ENCODE measurements around the gene H1-8.

The H1-8 gene

GRCh38 chr3:129563850-129564535 lies 21.0 kb downstream of the H1-8 start:
- no peaks in the 10 kb centered on the region for H3K4me1 ChIP-seq (ENCODE audit: control insufficient read depth, insufficient read depth, low read length)
- H3K36me3 ChIP-seq (ENCODE audit: control insufficient read depth in 2 of 2, insufficient read depth in 1 of 2, low read length in 2 of 2), result peaks cover 0 to 38% of the 10 kb centered on the region in 2 experiments; a peak in 2 of 3 replicates
- ChIA-PET CTCF (interaction anchor here (0.8 kb wide), 1 partner anchor 428 kb away, joined by 4 read pairs; no protein-coding TSS in a partner anchor), POLR2A (no interaction called here)
- no peak overlapping the region for H3K4me3 ChIP-seq (ENCODE audit: low read depth, low read length)
- TF ChIP-seq GFI1B (tag by site-specific recombination; IDR thresholded peaks at IDR 0.05) (no peak), ZNF610 (tag by site-specific recombination; IDR thresholded peaks at IDR 0.05; ENCODE audit: borderline replicate concordance) (no peak), ZSCAN23 (tag by site-specific recombination; IDR thresholded peaks at IDR 0.05) (no peak), ZNF37A (tag by site-specific recombination; IDR thresholded peaks at IDR 0.05) (no peak), ZFP69B (tag by site-specific recombination; IDR thresholded peaks at IDR 0.05) (no peak), ZBTB26 (tag by site-specific recombination; optimal IDR thresholded peaks at IDR 0.05) (no peak), ZNF114 (tag by site-specific recombination; IDR thresholded peaks at IDR 0.05) (no peak), BCL11B (tag by site-specific recombination; IDR thresholded peaks at IDR 0.05; ENCODE audit: low read depth) (no peak), KLF8 (tag by site-specific recombination; IDR thresholded peaks at IDR 0.05) (no peak), ZNF639 (tag by site-specific recombination; IDR thresholded peaks at IDR 0.05) (no peak), OVOL3 (tag by site-specific recombination; IDR thresholded peaks at IDR 0.05) (no peak), HOXC10 (CRISPR knock-in tag; IDR thresholded peaks at IDR 0.05) (no peak)
- H3K9me3 ChIP-seq (ENCODE audit: control insufficient read depth, insufficient read depth, low read depth, low read length), result no peaks in the 10 kb centered on the region
- H3K27ac ChIP-seq (ENCODE audit: extremely low read depth, low read depth, low read length), result no peak overlapping the region

GRCh38 chr3:129564981-129565644 lies 22.1 kb downstream of the H1-8 start:
- TF ChIP-seq ZBTB7A (tag by site-specific recombination; IDR thresholded peaks at IDR 0.05; ENCODE audit: low read depth) (no peak), SP7 (tag by site-specific recombination; IDR thresholded peaks at IDR 0.05) (no peak), ZFP3 (tag by site-specific recombination; IDR thresholded peaks at IDR 0.05; ENCODE audit: low read depth) (no peak), WT1 (tag by site-specific recombination; IDR thresholded peaks at IDR 0.05) (no peak)
- H3K36me3 ChIP-seq (ENCODE audit: control insufficient read depth in 2 of 2, insufficient read depth in 1 of 2, low read length in 2 of 2), result peaks cover 0 to 34% of the 10 kb centered on the region in 2 experiments; a peak in 2 of 3 replicates
- no peak overlapping the region for H3K4me3 ChIP-seq (ENCODE audit: low read depth, low read length)
- no peaks in the 10 kb centered on the region for H3K4me1 ChIP-seq (ENCODE audit: control insufficient read depth, insufficient read depth, low read length)
- no peak overlapping the region for H3K27ac ChIP-seq (ENCODE audit: extremely low read depth, low read depth, low read length)
- CTCF ChIA-PET, result interaction anchor here (0.8 kb wide), 1 partner anchor 427 kb away, joined by 4 read pairs; no protein-coding TSS in a partner anchor
- no peaks in the 10 kb centered on the region for H3K9me3 ChIP-seq (ENCODE audit: control insufficient read depth, insufficient read depth, low read depth, low read length)
- POLR2A ChIA-PET, result no interaction called here

GRCh38 chr3:129565902-129566301 lies 22.9 kb downstream of the H1-8 start:
- H3K4me1 ChIP-seq (ENCODE audit: control insufficient read depth, insufficient read depth, low read length), result no peaks in the 10 kb centered on the region
- H3K4me3 ChIP-seq (ENCODE audit: low read depth, low read length), result no peak overlapping the region
- TF ChIP-seq KLF1 (tag by site-specific recombination; IDR thresholded peaks at IDR 0.05), result no peak
- TF ChIP-seq SCRT1 (tag by site-specific recombination; IDR thresholded peaks at IDR 0.05; ENCODE audit: borderline replicate concordance), result no peak
- TF ChIP-seq SCRT2 (tag by site-specific recombination; IDR thresholded peaks at IDR 0.05), result 0 out of 2 replicates have a peak, but pooled peaks have one; percentile 12
- ChIA-PET POLR2A (no interaction called here), CTCF (interaction anchor here (0.6 to 1.6 kb wide), 2 partner anchors 76 to 368 kb away, joined by 3 to 6 read pairs; no protein-coding TSS in a partner anchor)
- peaks cover 0 to 38% of the 10 kb centered on the region in 2 experiments; a peak in 2 of 3 replicates for H3K36me3 ChIP-seq (ENCODE audit: control insufficient read depth in 2 of 2, insufficient read depth in 1 of 2, low read length in 2 of 2)
- H3K27ac ChIP-seq (ENCODE audit: extremely low read depth, low read depth, low read length), result no peak overlapping the region
- no peaks in the 10 kb centered on the region for H3K9me3 ChIP-seq (ENCODE audit: control insufficient read depth, insufficient read depth, low read depth, low read length)
